ENCODE measurements around the gene MYO7B. TPM values are rescaled to one million over a fixed set of nuclear protein-coding genes. Genes with fewer than 3 reads are reported as not detected.
A peak's percentile ranks its signal among the peaks of the same experiment; 100 is the strongest.

The MYO7B gene
- total RNA-seq, 2 donors from 2014 or later, result 0.52 to 0.67 TPM

GRCh38 chr2:127546797-127547196 lies 11.3 kb downstream of the MYO7B start:
- no peak for DNase-seq (ENCODE audit: low spot score)
- H3K4me3 ChIP-seq, result no peak overlapping the region
- H3K27me3 ChIP-seq, result no peaks in the 10 kb centered on the region
- H3K36me3 ChIP-seq, result no peaks in the 10 kb centered on the region
- no peak overlapping the region for H3K27ac ChIP-seq
- no peaks in the 10 kb centered on the region for H3K9me3 ChIP-seq
- H3K4me1 ChIP-seq, result no peaks in the 10 kb centered on the region
- no peak for TF ChIP-seq CTCF (IDR thresholded peaks at IDR 0.05)

DNA sequence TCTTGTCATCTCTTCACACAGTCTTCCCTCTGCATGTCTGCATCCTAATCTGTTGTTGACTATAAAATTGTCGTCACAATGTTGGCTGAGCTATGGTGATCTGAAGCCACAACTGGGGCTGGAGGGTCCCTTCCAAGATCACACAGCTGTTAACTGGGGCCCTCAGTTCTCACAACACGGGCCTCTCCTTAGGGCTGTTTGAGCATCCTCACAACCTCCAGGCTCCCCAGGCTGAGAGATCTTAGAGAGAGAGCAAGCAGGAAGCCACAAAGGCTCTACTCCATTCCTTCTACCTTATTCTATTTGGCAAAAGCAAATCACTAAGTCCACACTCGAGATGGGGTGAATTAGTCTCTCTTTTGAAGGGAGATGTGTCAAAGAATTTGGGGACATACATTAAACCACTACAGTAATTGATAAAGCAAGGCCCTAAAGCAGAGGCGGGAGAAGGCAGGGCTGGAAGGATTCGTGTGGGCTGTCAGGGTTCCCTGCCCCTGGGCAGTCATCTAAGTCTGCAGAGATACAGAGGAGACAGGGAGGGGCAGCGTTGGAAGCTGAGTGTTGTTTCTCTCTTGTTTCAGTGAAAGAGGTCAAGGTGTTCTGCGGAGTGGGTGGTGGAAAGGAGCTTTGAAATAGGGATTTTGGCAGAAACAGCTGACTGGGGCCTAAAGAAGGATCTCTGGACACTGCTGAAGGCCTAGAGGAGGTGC lies 15.9 kb downstream of the MYO7B start:
- peak; percentile 44 for DNase-seq (ENCODE audit: low spot score)
- H3K4me3 ChIP-seq, result no peak overlapping the region
- TF ChIP-seq CTCF (IDR thresholded peaks at IDR 0.05), result no peak
- no peaks in the 10 kb centered on the region for H3K4me1 ChIP-seq
- H3K36me3 ChIP-seq, result no peaks in the 10 kb centered on the region
- no peak overlapping the region for H3K27ac ChIP-seq
- H3K9me3 ChIP-seq, result peaks cover 0 to 5% of the 10 kb centered on the region in 2 donors
- H3K27me3 ChIP-seq, result no peaks in the 10 kb centered on the region

DNA sequence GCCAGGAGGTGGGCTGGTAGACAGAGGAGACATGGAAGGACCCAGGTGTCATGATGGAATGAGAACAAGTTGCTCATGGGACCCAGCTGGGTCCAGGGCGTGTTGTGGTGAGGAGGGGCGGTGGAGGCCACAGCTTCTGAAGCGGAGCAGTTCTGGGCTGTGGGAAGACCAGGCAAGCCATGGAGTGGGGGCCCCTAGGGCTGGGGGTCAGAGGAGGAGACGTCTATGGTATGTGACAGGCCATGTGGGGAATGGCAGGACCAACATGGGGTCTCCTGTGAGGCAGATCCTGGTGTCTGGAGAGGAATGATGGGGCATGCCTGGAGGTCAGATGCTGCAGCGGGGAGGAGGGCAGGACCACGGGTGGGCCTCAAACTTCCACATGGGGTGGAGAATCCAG lies 16.9 kb downstream of the MYO7B start:
- Histone ChIP-seq H3K27ac (no peak overlapping the region), H3K36me3 (no peaks in the 10 kb centered on the region), H3K9me3 (peaks cover 0 to 11% of the 10 kb centered on the region in 2 donors), H3K4me1 (no peaks in the 10 kb centered on the region), H3K4me3 (no peak overlapping the region), H3K27me3 (no peaks in the 10 kb centered on the region)
- DNase-seq (ENCODE audit: low spot score), result peak; percentile 26
- no peak for TF ChIP-seq CTCF (IDR thresholded peaks at IDR 0.05)

- no peak for DNase-seq (ENCODE audit: low spot score)
These were observed 17.4 kb downstream of the MYO7B start for GRCh38 chr2:127552846-127553245.

DNA sequence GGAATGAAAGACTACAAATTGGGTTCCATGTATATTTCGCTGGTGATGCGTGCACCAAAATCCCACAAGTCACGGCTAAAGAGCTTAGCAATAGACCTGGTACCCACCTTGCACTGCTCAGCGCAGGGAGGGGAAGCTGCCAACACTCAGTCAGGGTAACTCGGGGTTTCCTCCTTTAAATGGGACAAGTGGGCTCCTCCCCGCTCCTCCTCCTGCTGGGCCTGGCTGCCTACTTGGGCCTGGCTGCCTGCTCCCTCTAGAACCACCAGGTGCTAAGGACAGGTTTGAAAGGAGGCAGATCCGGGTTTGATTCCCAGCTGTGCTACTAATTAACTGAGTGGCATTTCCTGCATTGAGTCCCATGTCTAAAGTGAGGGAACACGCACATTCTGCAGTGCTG lies 23.4 kb downstream of the MYO7B start:
- Histone ChIP-seq H3K27me3 (no peaks in the 10 kb centered on the region), H3K9me3 (peaks cover 0 to 11% of the 10 kb centered on the region in 2 donors), H3K36me3 (no peaks in the 10 kb centered on the region), H3K4me3 (no peak overlapping the region), H3K27ac (no peak overlapping the region), H3K4me1 (no peaks in the 10 kb centered on the region)
- peak; percentile 30 for DNase-seq (ENCODE audit: low spot score)
- no peak for TF ChIP-seq CTCF (IDR thresholded peaks at IDR 0.05)

More at GRCh38 chr2:127552846-127553245, 17.4 kb downstream of the MYO7B start:
- no peaks in the 10 kb centered on the region for H3K4me1 ChIP-seq
- H3K27ac ChIP-seq, result no peak overlapping the region
- H3K27me3 ChIP-seq, result no peaks in the 10 kb centered on the region
- TF ChIP-seq CTCF (IDR thresholded peaks at IDR 0.05), result no peak
- no peak overlapping the region for H3K4me3 ChIP-seq
- peaks cover 0 to 11% of the 10 kb centered on the region in 2 donors for H3K9me3 ChIP-seq
- H3K36me3 ChIP-seq, result no peaks in the 10 kb centered on the region

GRCh38 chr2:127559454-127559853 lies 24.0 kb downstream of the MYO7B start:
- H3K9me3 ChIP-seq, result peaks cover 0 to 11% of the 10 kb centered on the region in 2 donors
- H3K36me3 ChIP-seq, result no peaks in the 10 kb centered on the region
- H3K4me3 ChIP-seq, result no peak overlapping the region
- DNase-seq (ENCODE audit: low spot score), result peak; percentile 21
- H3K27me3 ChIP-seq, result no peaks in the 10 kb centered on the region
- no peak overlapping the region for H3K27ac ChIP-seq
- no peak for TF ChIP-seq CTCF (IDR thresholded peaks at IDR 0.05)
- no peaks in the 10 kb centered on the region for H3K4me1 ChIP-seq

All from right atrium auricular region (tissue), 2 donors.